NCI-H2107 treated with DMSO at 0.1 percent for 48 hours (cell line): ENCODE data around the gene NOVA2.

ENCODE experiments used
- DNase-seq: peaks from one replicate; lab custom pipeline; 2025; ENCODE audit not compliant: unreplicated experiment; lab: John Stamatoyannopoulos, UW

Gene NOVA2

DNA sequence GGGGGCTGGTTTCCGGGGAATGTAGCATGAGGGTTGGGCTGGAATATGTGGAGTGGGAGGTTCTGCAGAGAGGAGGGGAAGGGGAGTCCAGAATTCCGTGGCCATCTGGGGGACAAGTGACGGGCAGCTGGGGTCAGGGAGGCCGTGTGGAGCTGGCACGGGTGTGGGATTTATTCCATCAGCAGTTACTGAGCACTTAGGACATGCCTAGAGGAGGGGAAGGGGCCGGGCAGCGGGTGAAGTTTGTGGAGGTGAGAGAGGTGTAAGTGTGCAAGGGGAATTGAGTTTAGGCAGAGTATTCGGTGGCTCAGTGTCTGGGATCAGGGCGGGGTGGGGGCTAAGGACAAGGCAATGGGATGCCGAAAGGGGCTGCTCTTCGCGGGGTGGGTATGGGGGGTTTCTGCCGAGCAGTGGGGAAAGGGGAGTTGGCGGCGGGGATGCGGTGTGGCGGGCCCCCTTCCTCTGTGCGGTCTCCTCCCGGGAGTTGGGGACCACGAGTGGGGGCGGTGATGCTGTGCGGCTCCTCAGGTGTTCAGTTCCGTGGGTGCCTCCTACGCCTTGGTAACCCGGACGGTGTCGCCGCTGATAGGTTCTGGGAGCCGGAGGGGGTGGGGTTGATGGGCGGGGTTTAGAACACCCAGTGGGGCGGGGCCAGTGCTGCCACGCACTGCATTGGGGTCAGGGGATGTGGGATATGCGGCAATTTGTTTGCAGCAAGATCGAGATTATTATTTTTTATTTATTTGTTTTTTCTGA is 27.0 kb upstream of the NOVA2 start:
- DNase-seq: peak; percentile 16

DNA sequence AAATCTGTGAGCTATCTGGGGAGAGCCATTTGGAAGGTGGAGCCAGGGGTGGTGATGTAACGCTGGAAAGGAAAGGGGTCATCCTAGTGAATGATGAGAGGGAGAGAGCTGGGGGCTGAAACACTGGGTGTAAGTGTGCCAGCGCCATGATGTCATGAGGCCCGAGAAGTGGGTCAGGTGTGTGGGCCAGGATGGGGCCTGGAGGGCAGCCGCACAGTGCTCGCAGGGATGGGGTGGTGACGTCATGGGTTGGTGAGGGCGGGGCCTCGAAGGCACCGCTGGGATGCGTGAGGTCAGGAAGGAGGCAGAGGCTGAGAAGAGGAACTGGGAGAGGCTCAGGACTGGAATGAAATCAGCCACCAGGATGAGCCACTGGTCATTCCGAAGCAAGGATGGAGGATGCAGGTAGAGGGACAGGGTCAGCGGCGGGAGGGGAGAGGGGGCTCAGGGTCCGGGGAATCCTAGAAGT is 26.0 kb upstream of the NOVA2 start:
- DNase-seq: no peak

GRCh38 chr19:45998834-45999233 is 25.2 kb upstream of the NOVA2 start:
- DNase-seq: no peak

GRCh38 chr19:45996933-45997332 is 23.3 kb upstream of the NOVA2 start:
- DNase-seq: no peak

DNA sequence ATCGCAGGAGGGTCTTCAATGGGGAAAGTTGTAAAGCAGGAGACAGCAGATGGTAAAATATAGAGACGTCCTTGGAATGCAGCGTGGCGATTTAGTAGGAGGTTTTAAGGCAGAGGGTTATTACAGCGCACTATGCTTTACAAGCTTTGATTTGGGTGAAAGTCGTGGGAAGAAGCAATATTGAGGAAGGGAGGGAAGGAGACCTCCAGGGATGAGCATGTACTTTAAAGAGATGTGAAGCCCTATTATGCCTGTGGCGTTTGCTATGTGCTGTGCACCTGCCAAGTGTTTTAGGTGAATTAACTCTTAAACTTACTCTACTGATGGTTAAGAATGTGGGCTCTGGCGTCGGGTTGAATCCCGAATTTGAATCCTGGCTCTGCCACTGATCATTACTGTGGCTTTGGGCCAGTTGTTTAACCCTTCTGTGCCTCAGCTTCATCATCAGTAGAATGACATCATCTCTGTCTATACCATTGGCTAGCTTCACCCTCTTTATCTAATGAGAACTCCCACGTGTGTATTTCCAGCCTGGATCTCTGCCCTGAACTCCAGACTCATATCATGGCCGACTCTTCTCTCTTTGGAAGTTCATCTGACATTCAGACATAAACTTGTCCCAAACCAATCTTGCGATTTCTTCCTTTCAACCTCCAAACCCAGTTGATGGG is 22.2 kb upstream of the NOVA2 start:
- DNase-seq: no peak

DNA sequence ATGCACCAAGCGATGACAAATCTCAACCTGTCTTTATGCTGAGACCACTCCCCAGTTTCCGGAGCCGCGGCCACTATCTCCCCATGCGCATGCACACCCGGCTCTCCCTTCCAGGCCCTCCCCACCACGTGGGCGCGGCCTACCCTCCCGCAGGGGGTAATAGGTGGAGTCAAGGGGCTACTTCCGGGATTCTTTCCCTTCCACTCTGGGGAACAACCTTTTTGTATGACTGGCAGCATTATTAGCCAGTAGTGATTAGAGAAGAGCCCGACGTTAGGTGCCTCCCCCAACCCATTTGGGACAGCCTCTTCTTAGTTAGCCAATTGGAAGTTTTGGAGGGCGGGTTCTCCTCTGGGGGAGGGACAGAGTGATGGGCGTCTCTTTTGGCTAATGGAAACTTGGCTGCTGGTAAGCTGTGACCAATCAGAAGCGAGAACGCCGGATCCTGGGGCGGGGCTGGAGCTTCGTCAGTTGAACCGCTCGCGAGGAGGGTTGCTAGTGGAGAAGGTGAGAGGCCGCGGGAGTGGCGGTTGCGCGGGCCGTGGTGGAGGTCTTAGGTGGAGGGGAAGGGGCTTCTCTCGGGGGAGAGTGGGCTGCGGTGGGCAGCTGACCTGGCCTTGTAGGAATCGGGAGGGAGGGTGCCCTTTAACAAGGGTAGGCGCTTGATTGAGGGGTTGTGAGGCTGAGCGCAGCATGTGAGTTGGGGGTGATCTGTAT is 21.5 kb upstream of the NOVA2 start, which contains the start of gene CCDC61:
TSS of gene CCDC61 (plus strand) at position 470 of the 717 bp plus-strand sequence. CDS start 7,552 bp downstream, outside the sequence.
- peak; percentile 99 for DNase-seq

- no peak for DNase-seq
Observed at GRCh38 chr19:45994456-45994997, 20.9 kb upstream of the NOVA2 start.

DNA sequence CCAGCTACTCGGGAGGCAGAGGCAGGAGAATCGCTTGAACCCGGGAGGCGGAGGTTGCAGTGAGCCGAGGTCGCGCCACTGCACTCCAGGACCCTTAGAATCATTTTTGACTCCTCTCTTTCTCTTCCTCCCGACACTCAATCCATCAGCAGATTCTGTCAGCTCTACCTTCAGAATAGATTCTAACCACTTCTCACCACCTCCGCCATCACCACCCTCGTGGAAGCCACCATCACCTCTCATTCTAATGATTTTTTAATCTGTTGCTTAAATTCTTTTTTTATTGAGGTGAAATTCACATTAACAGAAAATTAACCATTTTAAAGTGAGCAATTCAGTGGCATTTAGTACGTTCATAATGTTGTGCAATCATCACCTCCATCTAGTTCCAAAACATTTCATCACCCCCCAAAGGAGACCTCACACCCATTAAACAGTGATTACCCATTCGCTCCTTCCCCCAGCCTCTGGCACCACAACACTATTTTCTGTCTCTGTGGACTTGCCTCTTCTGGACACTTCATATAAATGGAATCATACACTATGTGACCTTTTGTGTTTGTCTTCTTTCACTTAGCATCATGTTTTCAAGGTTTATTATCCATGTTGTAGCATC is 16.6 kb upstream of the NOVA2 start:
- DNase-seq: no peak

- no peak for DNase-seq
Observed at GRCh38 chr19:45985321-45985720, 11.7 kb upstream of the NOVA2 start.

GRCh38 chr19:45981350-45981749 is 7.7 kb upstream of the NOVA2 start:
- DNase-seq: no peak

GRCh38 chr19:45978156-45978555 is 4.5 kb upstream of the NOVA2 start:
- no peak for DNase-seq

GRCh38 chr19:45976178-45976577 is 2.5 kb upstream of the NOVA2 start:
- no peak for DNase-seq

- no peak for DNase-seq
Observed at GRCh38 chr19:45975306-45976070, 1.8 kb upstream of the NOVA2 start.

- no peak for DNase-seq
Observed at GRCh38 chr19:45972947-45973540, 621 bp downstream of the NOVA2 start.

GRCh38 chr19:45972081-45972946 is 1.4 kb downstream of the NOVA2 start:
- DNase-seq: no peak

DNA sequence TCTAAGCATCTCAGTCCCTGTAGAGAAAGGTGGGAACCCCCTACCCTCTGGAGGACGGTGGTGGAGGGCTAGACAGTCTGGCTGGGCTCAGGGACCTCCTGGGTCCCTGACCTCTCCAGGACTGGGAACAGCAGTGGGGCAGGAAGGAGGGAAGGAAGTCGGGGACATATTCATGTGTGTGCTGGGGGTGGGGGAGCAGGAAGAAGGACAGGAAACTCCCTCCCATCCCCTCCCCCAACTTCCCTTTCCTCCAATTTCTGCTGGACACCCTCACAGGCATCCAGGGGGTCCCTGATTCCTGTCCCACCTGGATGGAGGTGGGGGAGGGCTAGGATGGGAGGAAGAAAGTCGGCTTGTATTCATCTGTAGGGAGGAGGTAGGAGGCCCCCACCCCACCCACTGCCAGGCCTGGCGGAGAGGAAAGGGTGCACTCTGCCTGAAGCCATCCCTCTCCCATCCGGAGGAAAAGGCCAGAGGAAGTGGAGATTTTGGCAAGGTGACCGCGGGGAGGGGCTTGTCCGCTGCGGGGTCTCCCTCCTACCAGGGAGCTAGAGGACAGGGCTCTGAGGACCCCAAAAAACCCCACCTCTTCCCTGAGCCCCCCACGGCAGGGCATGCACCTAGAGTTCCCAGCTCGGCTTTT is 2.3 kb downstream of the NOVA2 start:
- DNase-seq: no peak

- DNase-seq: no peak
Observed at GRCh38 chr19:45969676-45970075, 4.0 kb downstream of the NOVA2 start.

DNA sequence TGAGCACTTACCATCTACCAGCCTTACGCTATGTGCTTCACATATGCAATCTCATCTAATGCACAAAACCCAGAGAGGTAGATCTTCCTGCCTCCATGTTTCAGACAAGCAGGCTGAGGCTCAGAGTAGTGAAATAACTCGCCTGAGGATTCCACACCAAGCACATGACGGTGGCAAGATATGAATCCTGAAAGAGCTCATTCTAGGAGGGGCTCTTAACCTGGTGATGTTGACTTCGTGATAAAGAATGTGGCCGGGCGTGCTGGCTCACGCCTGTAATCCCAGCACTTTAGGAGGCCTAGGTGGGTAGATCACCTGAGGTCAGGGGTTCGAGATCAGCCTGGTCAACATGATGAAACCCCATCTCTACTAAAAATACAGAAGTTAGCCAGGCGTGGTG is 5.0 kb downstream of the NOVA2 start:
- no peak for DNase-seq
